K562 treated with DMSO at 1 percent for 12 hours (cell line): ENCODE data around the gene SPDYC. TPM values are rescaled to one million over a fixed set of nuclear protein-coding genes. Genes with fewer than 3 reads are reported as not detected.

ENCODE experiments used
- total RNA-seq: library from RNA; unstranded; fragments of 300-600 nt; gene quantifications from 2 replicates; pipeline ENCODE4 v1.2.3, GENCODE V29; 2022; ENCODE audit not compliant: insufficient read depth

Gene SPDYC, protein sequence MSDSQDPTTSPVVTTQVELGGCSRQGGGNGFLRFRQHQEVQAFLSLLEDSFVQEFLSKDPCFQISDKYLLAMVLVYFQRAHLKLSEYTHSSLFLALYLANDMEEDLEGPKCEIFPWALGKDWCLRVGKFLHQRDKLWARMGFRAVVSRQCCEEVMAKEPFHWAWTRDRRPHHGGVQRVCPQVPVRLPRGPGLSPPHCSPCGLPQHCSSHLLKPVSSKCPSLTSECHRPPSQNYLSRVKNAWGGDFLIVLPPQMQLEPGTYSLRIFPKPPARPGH
- total RNA-seq = 15.3 and 19.5 TPM in 2 replicates

DNA sequence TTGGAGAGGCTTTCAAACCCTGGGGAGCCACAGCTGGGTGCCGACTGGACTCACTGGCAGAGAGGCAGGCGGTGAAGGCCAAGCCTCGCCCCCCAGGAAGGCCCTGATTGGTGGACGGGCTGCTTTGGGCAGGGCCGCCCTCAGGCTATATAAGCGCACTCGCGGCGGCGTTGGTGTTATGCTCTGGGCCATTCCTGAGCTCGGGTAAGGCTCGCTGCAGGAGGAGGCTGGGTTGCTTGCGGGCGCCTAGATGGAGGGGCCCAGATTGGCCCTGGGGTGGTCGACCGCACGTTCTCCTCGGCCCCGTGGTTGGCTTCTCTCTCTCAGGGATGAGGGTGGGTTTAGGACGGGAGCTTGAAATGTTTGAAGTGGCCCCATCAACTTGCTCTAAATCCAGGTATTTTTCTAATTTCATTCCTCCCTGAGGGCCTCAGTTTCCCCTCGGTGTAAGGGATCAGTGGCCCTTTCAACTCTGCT is at the start of gene SPDYC:
TSS of gene SPDYC (plus strand) at position 176 of the 477 bp plus-strand sequence. CDS start 1,125 bp downstream, outside the sequence.

DNA sequence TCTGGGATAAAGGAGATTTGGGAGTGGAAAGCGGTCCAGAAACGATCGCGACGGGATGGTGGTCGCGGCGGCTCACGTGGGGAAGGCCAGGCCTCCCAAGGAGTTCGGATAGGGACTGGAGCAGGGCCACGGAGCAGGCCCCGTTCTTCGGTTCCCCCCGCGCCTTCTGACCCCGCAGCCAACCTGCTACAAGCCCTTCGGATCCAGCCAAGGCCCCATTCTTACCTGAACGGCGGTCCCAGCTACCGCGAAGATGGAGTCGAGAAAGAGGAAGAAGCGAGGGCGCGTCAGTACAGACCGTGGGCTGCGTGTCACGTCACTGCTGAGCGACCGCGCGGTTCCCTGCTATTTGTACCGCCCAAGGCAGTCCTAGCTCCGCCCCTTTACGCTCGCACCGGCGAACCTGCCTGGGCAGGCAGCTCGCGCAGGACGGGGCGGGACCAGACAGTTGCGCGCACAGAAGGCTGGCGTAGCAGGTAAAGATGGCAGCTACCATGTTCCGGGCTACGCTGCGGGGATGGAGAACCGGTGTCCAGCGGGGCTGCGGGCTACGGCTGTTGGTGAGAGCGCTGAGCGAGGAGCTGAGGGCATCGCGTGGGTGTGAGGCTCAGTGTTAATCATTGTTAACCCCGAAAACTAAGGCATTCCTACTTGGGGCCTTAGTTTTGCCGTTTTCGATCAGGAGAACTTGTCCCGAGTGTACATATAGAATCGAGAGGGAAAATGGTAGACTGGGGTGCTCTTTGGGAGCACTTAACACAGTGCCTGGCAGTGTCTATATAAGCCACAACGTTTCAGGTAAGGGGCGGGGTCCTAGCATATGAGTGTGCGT is 48.0 kb upstream of the SPDYC start, which contains the start of the genes FAU and MRPL49:
TSS of gene FAU (minus strand) at position 270 of the 832 bp plus-strand sequence. CDS start 321 bp downstream, outside the sequence.
TSS of gene MRPL49 (plus strand) at position 457 of the 832 bp plus-strand sequence. CDS start at position 483, 26 bp downstream.

DNA sequence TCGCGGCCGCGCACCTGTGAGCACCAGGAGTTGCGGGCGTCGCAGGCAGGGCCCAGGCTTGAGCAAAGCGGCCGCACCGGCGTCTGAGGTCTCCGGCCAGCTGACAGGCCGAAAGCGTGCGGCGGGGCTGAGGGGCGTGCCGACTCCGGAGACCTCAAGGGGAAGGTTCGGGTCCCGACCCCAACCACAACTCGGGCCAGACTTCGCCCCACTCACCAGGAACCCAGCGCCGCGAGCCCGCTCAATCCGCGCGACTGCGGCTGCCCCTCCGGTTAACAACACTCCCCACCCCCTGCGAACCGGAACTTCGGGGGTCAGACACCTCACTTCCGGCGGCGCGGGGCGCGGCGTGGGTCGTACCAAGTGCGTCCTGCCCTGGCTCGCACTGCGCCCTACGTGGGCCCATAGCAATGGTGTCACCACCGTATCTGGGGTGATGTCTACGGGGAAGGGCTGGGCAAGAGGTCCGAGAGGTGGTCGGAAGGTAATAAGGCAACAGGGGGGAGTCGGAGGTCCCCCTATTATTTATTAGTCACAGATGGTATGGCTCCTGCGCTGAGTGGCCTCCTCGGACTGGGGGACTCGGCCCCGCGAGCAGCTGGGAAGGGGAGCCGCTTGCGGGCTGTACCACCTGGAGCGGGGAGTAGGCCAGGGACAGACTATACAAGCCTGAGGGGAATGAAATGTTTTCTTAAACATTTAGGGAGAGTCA is 35.6 kb upstream of the SPDYC start, which contains the start of gene SYVN1:
TSS of gene SYVN1 (minus strand) at position 280 of the 712 bp plus-strand sequence. CDS start 918 bp downstream, outside the sequence.

DNA sequence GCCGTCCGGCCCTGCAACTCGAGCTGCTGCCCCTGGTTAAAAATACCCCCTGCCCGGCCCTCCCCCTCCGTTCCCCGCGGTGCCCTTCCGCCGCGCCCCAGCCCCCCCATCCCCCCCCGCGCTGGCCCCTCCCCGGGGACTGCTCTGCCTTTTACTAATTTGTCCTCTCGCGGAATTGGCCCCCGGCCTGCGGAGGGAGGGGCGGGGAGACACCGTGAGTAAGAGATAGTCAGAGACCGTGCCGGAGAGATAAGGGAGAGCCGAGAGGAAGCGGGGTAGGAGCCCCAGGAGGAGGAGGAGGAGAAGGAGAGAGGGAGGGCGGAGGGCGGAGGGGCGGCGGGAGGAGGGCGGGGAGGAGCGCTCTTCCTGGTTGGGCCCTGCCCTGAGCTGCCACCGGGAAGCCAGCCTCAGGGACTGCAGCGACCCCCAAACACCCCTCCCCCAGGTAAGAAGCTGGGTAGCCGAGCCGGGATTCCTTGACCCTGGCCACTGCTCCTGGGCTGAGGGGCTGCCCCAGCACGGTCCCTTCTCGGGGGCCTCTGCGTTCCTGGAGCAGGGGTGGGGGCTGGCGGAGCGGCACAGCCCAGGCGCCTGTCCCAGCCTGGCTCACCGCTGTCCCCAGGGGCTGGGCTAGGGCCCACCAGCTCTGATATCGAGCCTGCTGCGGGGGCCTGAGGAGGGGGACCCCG is 11.7 kb downstream of the SPDYC start, which contains the start of gene CAPN1:
TSS of gene CAPN1 (plus strand) at position 360 of the 689 bp plus-strand sequence. CDS start 774 bp downstream, outside the sequence.

Other genes with a start within 250 kb of the SPDYC start
- gene PPP2R5B, start 245.5 kb upstream of the SPDYC start, total RNA-seq = 8.6 and 17.6 TPM in 2 replicates
- not detected in 2 replicates for gene GPHA2, start 234.3 kb upstream of the SPDYC start, total RNA-seq
- gene MAJIN, start 198.1 kb upstream of the SPDYC start, total RNA-seq = not detected in 2 replicates
- 5.1 and 7.1 TPM in 2 replicates for gene BATF2, start 173.3 kb upstream of the SPDYC start, total RNA-seq
- gene ARL2, start 156.1 kb upstream of the SPDYC start, total RNA-seq = 96.4 and 125 TPM in 2 replicates
- 35.5 and 47.3 TPM in 2 replicates for gene SNX15, start 142.8 kb upstream of the SPDYC start, total RNA-seq
- gene SAC3D1, start 129.0 kb upstream of the SPDYC start, total RNA-seq = 47.0 and 58.8 TPM in 2 replicates
- gene NAALADL1, start 111.7 kb upstream of the SPDYC start, total RNA-seq = 0.42 and 0.60 TPM in 2 replicates
- 75.1 and 95.6 TPM in 2 replicates for gene CDCA5, start 86.2 kb upstream of the SPDYC start, total RNA-seq
- 71.0 and 72.9 TPM in 2 replicates for gene ZFPL1, start 86.0 kb upstream of the SPDYC start, total RNA-seq
- gene VPS51, start 74.0 kb upstream of the SPDYC start, total RNA-seq = 109 and 208 TPM in 2 replicates
- gene TM7SF2, start 58.4 kb upstream of the SPDYC start, total RNA-seq = 21.6 and 28.9 TPM in 2 replicates
- 23.0 and 39.0 TPM in 2 replicates for gene ZNHIT2, start 52.5 kb upstream of the SPDYC start, total RNA-seq
- 1,026 and 1,686 TPM in 2 replicates for gene FAU, start 48.1 kb upstream of the SPDYC start, total RNA-seq
- gene MRPL49, start 47.9 kb upstream of the SPDYC start, total RNA-seq = 68.8 and 87.9 TPM in 2 replicates
- 30.5 and 61.8 TPM in 2 replicates for gene SYVN1, start 35.7 kb upstream of the SPDYC start, total RNA-seq
- 157 and 166 TPM in 2 replicates for gene CAPN1, start 11.7 kb downstream of the SPDYC start, total RNA-seq
- gene POLA2, start 91.7 kb downstream of the SPDYC start, total RNA-seq = 24.4 and 36.9 TPM in 2 replicates
- gene CDC42EP2, start 144.6 kb downstream of the SPDYC start, total RNA-seq = 1.0 and 6.6 TPM in 2 replicates
- 41.9 and 70.0 TPM in 2 replicates for gene DPF2, start 163.6 kb downstream of the SPDYC start, total RNA-seq
- 6.5 and 7.1 TPM in 2 replicates for gene TIGD3, start 184.5 kb downstream of the SPDYC start, total RNA-seq
- gene SLC25A45, start 212.4 kb downstream of the SPDYC start, total RNA-seq = 0.65 and 1.1 TPM in 2 replicates
- gene FRMD8, start 216.4 kb downstream of the SPDYC start, total RNA-seq = 35.7 and 51.6 TPM in 2 replicates